Measurements from ENCODE around the gene IL9.
A peak's percentile ranks its signal among the peaks of the same experiment; 100 is the strongest.

Gene IL9

GRCh38 chr5:135890296-135890695 is 5.3 kb downstream of the IL9 start:
- Histone ChIP-seq H3K36me3 (ENCODE audit: control insufficient read depth, insufficient read depth, low read length) (no peaks in the 10 kb centered on the region), H3K9me3 (ENCODE audit: control insufficient read depth, low read length) (no peaks in the 10 kb centered on the region), H2AFZ (no peak overlapping the region), H3K27ac (no peak overlapping the region), H3K4me2 (ENCODE audit: low read length) (no peak overlapping the region), H3K27me3 (ENCODE audit: control insufficient read depth, insufficient read depth, low read length) (no peaks in the 10 kb centered on the region), H3K4me1 (no peaks in the 10 kb centered on the region), H3K9ac (no peak overlapping the region), H3K4me3 (ENCODE audit: low read depth, low read length) (no peak overlapping the region), H3K79me2 (no peaks in the 10 kb centered on the region)
- TF ChIP-seq CTCF (IDR thresholded peaks at IDR 0.05): no peak

- no peak overlapping the region for H3K4me3 ChIP-seq (ENCODE audit: low read depth, low read length)
- no peaks in the 10 kb centered on the region for H3K27me3 ChIP-seq (ENCODE audit: control insufficient read depth, insufficient read depth, low read length)
- no peak overlapping the region for H3K9ac ChIP-seq
- no peak overlapping the region for H3K27ac ChIP-seq
- H3K36me3 ChIP-seq (ENCODE audit: control insufficient read depth, insufficient read depth, low read length): no peaks in the 10 kb centered on the region
- no peaks in the 10 kb centered on the region for H3K9me3 ChIP-seq (ENCODE audit: control insufficient read depth, low read length)
- H2AFZ ChIP-seq: peak overlapping the region; percentile 20
- no peak for TF ChIP-seq CTCF (IDR thresholded peaks at IDR 0.05)
- H3K79me2 ChIP-seq: no peaks in the 10 kb centered on the region
- H3K4me1 ChIP-seq: no peaks in the 10 kb centered on the region
- H3K4me2 ChIP-seq (ENCODE audit: low read length): no peak overlapping the region
Measured at GRCh38 chr5:135887881-135888614, 7.6 kb downstream of the IL9 start.

- Histone ChIP-seq H3K9ac (no peak overlapping the region), H3K4me3 (ENCODE audit: low read depth, low read length) (no peak overlapping the region), H3K27ac (no peak overlapping the region), H3K36me3 (ENCODE audit: control insufficient read depth, insufficient read depth, low read length) (no peaks in the 10 kb centered on the region), H3K4me1 (no peaks in the 10 kb centered on the region), H2AFZ (no peak overlapping the region), H3K4me2 (ENCODE audit: low read length) (no peak overlapping the region), H3K27me3 (ENCODE audit: control insufficient read depth, insufficient read depth, low read length) (no peaks in the 10 kb centered on the region), H3K9me3 (ENCODE audit: control insufficient read depth, low read length) (no peaks in the 10 kb centered on the region), H3K79me2 (no peaks in the 10 kb centered on the region)
- TF ChIP-seq CTCF (IDR thresholded peaks at IDR 0.05): peak; percentile 70
Measured at GRCh38 chr5:135887447-135887864, 8.2 kb downstream of the IL9 start.

DNA sequence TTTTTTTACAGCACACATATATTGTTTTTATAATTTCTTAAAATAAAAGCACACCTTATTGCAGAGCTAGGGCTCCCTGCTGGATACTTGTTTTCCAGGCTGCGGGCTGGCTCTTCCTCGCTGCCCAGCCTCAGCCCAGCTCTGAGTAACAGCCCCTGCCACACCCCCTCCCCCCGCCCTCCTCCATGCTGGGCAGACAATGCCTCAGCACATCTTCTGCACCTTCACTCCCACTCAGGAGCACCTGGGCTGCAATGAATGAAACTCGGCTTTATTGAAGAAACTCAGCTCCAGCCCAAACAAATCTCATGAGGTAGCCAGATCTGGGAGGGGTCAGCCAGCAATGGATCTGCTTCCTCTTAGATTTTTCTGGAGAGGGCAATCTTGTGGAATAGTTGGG is 9.5 kb downstream of the IL9 start:
- H3K36me3 ChIP-seq (ENCODE audit: control insufficient read depth, insufficient read depth, low read length): no peaks in the 10 kb centered on the region
- no peaks in the 10 kb centered on the region for H3K27me3 ChIP-seq (ENCODE audit: control insufficient read depth, insufficient read depth, low read length)
- H3K4me3 ChIP-seq (ENCODE audit: low read depth, low read length): no peak overlapping the region
- no peak overlapping the region for H3K27ac ChIP-seq
- no peak overlapping the region for H3K4me2 ChIP-seq (ENCODE audit: low read length)
- TF ChIP-seq CTCF (IDR thresholded peaks at IDR 0.05): no peak
- no peak overlapping the region for H2AFZ ChIP-seq
- H3K4me1 ChIP-seq: no peaks in the 10 kb centered on the region
- H3K79me2 ChIP-seq: no peaks in the 10 kb centered on the region
- no peaks in the 10 kb centered on the region for H3K9me3 ChIP-seq (ENCODE audit: control insufficient read depth, low read length)
- H3K9ac ChIP-seq: no peak overlapping the region

DNA sequence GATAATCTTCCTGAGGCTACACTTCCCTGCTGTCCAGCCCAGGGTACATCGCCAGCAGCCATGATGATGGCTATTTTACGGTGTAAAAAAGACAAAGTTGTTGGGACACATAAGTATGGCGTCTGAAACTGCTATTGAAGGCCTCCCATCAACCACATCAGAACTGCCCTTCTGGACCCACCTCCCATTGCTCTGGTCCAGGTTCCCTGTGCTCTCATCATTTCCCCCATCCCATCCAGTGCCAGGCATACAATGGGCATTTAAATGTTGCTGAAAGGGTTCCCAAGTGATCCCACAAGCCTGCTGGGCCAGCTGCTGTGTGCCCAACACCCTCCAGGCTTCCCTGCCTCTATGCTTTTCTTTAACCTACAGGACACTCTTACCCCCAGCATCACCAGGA is 10.6 kb downstream of the IL9 start:
- Histone ChIP-seq H3K79me2 (no peaks in the 10 kb centered on the region), H3K36me3 (ENCODE audit: control insufficient read depth, insufficient read depth, low read length) (no peaks in the 10 kb centered on the region), H2AFZ (no peak overlapping the region), H3K9me3 (ENCODE audit: control insufficient read depth, low read length) (no peaks in the 10 kb centered on the region), H3K4me2 (ENCODE audit: low read length) (no peak overlapping the region), H3K4me1 (no peaks in the 10 kb centered on the region), H3K9ac (no peak overlapping the region), H3K4me3 (ENCODE audit: low read depth, low read length) (no peak overlapping the region), H3K27ac (no peak overlapping the region), H3K27me3 (ENCODE audit: control insufficient read depth, insufficient read depth, low read length) (no peaks in the 10 kb centered on the region)
- no peak for TF ChIP-seq CTCF (IDR thresholded peaks at IDR 0.05)
